Activated CD4-positive, alpha-beta T cell treated with anti-CD3 and anti-CD28 coated beads, Interleukin-2, amount 50 U/mL, for 24 hours (primary cell): ENCODE results near the gene LIN54.
A peak's percentile ranks its signal among the peaks of the same experiment; 100 is the strongest.
"Not testable (repeated sequence)": the region's sequence is repeated elsewhere in the genome, so short reads cannot be mapped to it uniquely, and the experiment has no call there.

Experiments used
- DNase-seq, 2 donors: peaks; one replicate each; pipeline ENCODE4 v3.0.0-alpha.2; 2020; ENCODE audit warnings: low read depth in 1 of 2, low spot score in 1 of 2

The LIN54 gene

DNA sequence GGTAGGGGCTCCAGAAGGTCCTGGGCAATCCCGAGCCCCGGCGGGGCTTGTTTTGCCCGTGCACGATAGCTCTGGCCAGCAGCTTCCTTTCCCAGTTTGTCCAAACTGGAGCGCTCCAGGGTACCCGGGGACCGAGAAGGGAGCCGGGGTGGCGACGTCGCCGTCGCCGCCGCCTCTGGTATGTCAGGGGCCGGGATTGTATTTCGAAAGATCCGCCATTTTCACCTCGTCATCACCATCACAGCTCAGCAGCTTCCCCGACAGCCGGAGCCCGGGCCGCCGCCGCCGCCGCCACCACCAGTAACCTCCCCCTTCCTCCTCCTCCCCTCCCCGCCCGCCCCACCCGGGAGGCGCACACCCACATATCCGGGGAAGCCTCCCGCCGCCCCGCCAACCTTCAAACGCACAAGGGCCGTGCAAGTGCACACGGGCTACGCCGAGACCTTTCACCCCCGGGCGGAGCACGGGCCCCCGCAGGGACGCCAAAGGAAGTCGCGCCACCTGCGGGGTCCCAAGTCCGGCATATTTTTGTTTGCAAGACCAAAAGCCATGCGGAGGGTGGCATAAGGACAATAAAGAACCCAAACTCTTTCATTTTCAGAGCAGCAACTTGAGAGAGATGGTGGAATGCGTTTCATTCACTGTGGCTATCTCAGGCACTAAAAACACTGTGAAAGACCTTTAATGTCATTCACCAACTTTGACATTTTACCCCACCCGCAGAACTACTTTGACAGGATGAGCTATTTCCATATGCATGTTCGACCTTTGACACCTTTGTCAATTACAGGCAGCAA, at the start of gene LIN54:
Gene LIN54, minus strand, starts transcription at position 302 of the 797 bp plus-strand sequence. CDS start 25,979 bp downstream, outside the sequence.
- peak; percentile 65 to 69 for DNase-seq

DNA sequence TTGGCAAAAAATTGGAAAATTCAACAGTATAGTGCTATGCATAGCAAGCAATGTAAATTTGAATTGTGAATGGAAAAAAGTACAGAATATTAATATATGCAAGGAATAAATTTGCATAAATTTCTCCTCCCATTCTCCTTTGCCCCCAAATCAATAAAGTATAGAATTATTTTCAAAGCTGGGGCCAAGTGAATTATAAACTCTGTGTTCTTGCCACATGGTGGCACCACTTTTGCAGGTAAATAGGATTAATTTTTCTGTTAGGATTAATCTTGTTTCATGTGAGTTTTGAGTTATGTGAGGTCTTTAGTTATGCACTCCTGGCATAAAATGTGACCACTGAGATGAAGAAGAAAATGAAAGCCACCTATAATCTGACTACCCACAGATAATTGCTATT, 44.3 kb upstream of the LIN54 start:
- DNase-seq: no peak

DNA sequence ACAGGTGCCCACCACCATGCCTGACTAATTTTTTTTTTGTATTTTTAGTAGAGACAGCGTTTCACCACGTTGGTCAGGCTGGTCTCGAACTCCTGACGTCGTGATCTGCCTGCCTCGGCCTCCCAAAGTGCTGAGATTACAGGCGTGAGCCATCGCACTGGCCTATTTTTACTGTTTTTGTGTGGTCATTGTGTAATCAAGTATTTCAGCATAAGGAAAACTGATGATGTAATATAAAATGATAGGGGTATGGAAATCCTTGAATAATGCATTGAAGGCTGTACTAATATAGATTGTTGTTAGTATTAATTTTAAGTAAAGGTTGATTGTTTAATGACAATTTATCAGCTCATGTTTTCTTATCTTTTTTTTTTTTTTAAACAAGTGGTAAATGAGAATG, 38.2 kb upstream of the LIN54 start:
- not testable (repeated sequence) for DNase-seq

DNA sequence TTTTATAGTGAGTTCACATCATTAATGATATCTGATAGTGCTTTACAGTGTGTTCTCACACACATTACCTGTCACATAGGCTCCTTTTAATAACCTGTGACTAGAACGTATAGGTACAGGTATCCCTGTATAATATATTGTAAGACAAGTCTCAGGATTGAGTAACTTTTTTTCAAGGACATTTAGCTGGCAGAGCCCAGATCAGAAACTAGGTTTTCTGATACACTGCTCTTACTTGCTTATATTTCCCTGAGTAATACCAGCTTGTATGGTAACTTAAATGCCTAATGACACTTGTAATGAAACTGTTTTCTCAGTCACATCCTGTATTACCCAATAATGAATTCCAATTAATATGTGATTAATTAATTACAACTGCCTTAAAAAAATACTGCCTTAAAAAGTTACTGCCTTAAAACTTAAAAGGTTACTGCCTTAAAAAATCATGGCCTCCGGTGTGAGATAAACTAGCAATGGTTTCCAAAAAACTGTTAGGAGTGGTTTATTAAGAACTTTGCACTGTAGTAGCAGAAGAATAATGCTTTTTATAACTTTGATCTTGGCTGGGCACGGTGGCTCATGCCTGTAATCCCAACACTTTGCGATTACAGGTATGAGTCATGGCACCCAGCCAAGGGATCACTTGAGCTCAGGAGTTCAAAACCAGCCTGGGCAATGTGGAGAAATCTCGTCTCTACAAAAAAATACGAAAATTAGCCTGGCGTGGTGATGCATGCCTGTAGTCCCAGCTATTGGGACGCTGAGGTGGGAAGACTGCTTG, 36.3 kb upstream of the LIN54 start:
- DNase-seq: no peak

DNA sequence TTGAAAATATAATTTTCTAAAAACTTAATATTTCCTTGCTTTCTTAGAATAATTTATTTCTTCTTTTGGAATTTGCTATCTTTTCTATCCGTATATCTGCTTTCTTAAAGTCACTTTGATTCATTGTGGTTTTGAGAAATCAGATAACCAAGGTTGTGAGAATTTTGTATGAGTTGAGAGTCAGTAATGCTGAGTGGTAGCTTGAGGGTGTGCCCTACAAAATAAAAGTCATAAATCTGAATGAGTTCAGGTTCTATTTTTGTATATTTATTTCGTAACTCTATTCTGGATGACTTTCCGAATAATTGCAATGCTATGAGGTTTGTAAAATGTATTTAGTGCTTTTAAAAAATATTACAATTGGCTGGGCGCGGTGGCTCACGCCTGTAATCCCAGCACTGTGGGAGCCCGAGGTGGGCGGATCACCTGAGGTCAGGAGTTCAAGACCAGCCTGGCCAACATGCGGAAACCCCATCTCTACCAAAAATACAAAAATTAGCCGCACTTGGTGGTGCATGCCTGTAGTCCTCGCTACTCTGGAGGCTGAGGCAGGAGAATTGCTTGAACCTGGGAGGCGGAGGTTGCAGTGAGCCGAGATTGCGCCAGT, 33.3 kb upstream of the LIN54 start:
- no peak for DNase-seq

DNA sequence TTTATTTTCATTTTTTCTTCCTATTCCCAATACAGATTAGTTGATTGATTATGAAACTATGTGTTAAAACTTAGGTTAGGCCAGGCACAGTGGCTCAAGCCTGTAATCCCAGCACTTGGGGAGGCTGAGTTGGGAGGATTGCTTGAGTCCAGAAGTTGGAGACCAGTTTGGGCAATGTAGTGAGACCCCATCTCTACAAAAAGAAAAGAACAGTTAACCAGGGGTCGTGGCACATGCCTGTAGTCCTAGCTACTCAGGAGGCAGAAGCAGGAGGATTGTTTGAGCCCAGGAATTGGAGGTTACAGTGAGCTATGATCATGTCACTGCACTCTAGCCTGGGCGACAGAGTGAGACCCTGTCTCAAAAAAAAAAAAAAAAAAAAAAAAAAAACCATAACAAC, 32.5 kb upstream of the LIN54 start:
- not testable (repeated sequence) for DNase-seq

DNA sequence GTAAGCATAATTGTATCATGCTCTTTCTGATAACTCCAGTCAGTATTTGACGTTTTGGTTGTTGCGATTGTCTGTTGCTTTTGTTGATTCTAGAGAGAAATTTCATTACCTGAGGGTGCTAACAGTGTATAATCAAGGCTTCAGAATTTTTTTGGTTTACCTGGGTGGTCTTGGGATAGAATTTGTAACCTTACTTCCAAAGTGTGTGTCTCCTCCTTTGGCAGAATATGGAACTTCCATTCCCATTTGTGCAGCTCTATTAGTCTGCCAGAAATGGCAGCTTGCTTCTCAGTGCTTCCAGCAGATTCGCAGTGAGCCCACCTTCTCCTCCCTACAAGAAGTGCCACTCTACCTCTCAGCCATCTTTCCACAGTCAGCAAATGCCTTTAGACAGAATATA, 29.6 kb upstream of the LIN54 start:
- no peak for DNase-seq

DNA sequence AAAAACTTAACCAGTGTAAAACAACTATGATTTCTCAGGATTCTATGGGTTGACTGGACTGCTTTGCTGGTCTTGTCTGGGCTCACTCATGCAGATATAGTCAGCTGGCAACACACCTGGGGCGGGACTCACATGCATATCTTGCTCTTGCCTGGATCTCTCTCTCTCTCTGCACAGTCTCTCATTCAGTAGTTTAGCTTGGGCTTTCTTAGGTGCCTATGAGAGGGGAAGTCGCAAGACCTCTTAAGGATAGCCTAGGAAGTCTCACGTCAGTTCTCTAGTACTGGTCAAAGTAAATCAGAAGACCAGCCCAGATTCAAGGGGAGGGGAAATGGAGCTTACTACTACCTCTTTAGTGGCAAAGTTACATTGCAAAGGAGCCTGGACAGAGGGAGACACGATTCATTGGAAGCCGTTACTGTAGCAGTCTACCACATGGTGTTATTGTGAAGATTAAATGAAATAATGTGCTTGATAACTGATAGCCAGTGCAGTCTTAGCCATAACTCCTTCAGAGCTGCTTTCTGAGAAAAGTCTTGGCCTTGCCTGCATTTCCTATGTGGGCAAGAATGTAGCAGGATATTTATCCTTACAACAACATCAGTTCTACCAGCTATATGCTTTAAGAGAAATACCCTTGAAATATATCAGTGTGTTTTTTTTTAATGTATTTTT, 26.5 kb upstream of the LIN54 start:
- no peak for DNase-seq

DNA sequence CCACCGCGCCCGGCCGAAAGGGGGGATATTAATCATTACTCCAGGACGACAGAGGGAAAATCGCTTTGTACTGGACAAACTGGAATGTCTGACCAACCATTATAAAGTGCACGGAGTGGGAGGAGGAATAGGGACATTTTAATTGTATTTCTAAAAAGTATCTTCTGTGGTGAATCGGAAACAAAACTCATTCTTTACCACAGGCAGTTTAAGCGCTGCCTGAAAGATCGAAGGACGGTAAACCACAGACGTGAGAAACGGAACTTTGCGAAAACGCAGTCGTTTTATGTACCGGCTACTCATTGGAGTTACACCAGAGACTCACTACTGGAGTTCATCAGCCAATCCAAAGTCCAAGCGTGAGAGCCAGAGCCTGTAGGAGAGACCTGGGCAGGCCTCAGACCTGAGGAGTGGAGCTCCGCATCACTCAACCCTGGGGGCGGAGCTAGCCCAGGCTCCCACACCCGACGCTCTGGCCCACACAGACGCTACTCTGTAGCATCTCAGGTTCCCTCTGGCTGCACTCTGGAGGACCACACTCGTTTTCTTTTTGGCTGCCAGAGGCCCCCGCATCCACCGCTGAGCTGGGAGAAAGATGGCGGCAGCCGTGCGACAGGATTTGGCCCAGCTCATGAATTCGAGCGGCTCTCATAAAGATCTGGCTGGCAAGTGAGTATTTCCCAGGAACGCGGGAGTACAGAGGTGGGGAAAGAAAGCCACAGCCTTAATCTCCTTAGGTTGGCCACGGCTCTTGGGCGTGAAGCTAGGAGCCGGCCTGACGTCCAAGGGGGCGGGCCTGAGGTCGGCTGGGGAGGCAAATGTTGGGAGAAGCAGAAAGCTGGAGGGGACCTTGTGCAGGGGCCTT, 24.2 kb upstream of the LIN54 start, which contains the start of gene COPS4:
Gene COPS4, plus strand, starts transcription at position 554 of the 865 bp plus-strand sequence. Its CDS starts 42 bp downstream, at position 596.
- peak; percentile 76 to 95 for DNase-seq

DNA sequence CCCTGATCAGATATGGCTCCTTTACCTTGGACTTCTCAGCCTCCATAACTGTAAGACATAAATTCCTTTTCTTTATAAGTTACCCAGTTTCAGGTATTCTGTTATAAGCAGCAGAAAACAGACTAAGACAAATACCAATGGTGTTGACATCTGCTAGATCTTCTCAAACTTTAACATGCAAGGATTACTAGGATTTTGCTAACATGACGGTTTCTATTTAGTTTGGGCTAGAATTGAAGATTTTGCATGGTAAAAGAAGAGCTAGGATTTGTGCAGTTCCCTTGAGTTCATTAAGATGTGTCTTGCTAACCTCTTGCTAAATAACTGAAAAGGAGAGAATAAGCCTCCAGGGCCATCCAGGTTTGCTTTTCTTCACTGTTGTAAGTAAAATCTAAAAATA, 19.1 kb upstream of the LIN54 start:
- DNase-seq: no peak

DNA sequence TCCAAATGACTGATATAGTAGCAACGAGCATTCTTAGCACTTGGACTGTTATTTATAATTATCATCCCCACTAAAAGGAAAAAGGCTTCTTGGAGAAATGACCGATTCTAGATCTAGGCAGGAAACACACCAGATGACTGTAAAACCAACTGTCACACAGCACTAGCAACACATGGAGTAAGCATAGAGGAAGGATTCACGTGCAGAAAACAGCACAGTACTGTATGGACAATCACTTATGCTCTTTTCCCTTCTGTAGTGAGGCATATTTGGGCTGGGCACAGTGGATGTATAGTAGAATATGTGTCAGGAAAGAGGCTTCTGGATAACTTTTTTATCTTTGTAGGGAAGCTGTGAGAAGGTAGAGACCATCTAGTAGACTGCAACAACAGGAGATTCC, 18.4 kb upstream of the LIN54 start:
- DNase-seq: no peak

DNA sequence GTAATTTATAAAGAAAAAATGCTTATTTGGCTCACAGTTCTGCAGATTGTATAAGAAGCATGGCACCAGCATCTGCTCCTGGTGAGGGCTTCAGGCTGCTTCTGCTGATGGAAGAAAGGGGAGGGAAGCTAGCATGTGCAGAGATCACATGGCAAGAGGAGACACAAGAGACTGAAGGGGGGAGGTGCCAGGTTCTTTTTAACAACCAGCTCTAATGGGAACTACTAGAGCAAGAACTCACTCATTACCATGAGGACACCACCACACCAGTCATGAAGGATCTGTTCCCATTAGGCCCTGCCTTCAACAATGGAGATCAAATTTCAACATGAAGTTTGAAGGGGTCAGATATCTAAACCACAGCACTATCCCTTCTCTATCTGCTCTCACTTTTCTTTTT, 14.9 kb upstream of the LIN54 start:
- no peak for DNase-seq

DNA sequence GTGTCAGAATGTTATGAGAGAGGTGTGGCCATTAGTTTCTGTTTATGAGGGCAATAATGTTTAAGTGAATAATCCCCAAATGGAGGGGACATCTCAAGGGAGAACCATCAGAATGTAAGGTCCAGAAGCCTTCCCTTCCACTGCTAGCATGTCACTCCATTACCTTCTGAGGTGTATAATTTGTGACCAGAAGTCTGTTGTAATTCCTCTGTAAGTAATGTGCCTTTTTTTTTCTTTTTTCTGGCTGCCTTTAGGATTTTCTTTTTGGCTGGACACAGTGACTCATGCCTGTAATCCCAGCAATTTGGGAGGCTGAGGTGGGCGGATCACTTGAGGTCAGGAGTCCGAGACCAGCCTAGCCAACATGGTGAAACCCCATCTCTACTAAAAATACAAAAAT, 13.6 kb upstream of the LIN54 start:
- DNase-seq: no peak

DNA sequence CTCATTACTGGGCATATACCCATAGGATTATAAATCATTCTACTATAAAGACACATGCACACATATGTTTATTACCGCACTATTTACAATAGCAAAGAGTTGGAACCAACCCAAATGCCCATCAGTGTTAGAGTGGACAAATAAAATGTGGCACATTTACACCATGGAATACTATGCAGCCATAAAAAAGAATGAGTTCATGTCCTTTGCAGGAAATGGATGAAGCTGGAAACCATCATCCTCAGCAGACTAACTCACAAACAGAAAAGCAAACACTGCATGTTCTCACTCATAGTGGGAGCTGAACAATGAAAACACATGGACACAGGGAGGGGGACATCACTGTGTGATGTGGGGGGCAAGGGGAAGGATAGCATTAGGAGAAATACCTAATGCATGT, 13.0 kb upstream of the LIN54 start:
- not testable (repeated sequence) for DNase-seq

DNA sequence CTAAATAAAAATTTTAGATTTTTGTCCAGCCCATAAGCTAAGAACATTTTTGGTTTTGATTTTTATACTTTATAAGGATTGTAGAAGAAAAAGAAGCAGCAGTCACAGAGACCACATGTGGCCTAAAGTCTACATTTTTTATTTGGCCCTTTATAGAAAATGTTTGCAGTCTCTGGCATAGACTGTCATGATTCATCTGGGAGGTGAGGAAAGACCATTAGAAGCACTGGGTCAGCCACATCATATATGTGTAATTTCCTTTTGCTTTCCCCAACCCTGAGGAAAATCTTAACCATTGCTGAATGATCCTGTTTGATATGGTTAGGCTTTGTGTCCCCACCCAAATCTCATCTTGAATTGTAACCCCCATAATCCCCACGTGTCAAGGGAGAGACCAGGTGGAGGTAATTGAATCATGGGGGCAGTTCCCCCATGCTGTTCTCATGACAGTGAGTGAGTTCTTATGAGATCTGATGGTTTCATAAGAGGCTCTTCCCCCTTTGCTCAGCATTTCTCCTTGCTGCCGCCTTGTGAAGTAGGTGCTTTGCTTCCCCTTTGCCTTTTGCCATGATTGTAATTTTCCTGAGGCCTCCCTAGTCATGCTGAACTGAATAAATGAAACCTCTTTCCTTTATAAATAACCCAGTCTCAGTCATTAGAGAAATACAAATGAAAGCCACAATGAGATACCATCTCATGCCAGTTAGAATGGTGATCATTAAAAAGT, 12.3 kb upstream of the LIN54 start:
- no peak for DNase-seq

DNA sequence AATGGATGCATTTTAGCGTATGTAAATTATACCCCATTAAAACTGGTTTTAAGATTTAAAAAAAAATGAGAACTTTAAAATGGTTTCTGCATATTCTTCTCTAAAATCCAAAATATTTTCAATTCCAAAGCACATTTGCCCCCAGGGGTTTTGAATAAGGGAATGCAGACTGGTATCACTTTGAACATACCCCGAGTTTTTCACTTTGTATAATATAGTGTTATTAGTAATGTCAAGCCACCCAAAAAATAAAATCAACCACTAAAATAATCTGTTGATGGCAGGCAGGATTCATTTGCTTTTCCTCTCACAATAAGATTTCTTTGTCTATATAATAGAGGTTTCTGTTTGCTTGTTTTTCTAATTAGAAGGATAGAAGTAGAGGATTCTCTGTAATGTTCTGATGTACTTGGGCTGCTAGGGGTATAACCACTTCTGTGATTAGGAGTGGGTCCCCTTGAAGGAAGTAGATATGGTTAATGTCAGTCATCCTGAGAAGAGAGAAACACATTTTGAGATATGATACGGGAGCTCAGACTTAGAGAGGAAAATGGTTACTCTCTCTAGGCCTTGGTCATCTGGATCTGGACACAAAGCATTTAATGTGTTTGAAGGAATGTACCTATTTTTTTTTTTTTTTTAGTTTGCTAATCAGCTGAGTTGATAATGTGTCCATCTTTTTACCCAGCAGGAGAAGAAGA, 9.3 kb upstream of the LIN54 start:
- DNase-seq: no peak

DNA sequence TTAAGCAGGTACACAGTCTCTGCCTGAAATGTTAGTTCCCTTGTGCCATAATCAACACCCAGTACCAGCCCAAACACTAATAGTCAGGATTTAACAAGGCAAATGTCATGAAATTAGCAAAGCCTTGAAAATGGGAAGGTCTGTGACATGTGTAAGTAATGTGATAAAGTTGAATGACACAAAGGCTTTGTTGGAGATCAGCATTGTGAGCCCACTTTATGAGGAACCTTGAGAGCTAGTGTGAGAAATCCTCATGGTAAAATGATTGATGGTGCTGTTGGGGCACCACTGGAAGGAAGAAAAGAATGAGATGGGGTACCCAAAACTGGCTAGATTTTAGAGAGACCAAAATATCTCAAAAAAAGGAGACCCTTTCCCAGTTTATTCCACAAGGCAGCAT, 3.3 kb upstream of the LIN54 start:
- DNase-seq: no peak

DNA sequence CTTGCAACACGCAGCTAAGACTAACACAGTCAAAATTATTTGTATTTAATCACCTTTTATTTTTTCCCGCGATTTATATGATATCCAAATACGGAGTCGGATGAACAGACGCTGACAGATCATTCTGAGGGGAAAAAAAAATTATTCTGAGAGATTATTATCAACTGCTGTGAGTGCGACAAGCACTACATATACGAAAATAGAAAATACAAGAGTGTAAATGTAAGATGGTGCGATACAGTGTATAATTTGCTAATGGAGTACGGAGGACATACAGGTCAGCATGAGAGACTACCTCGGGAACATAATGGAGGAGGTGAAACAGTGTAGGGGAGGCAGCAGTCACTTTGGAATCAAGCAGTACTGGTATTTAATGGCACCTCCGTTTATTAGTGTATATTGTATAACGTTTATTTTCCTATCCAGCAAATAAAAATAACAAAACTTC, 2.8 kb upstream of the LIN54 start:
- no peak for DNase-seq
